Naive thymus-derived CD4-positive, alpha-beta T cell (primary cell): ENCODE results near the gene SKAP1. TPM values are rescaled to one million over a fixed set of nuclear protein-coding genes. Genes with fewer than 3 reads are reported as not detected.
A peak's percentile ranks its signal among the peaks of the same experiment; 100 is the strongest.
"Not testable (repeated sequence)": the region's sequence is repeated elsewhere in the genome, so short reads cannot be mapped to it uniquely, and the experiment has no call there.

Experiments
- ATAC-seq: fragments of 150-1000 bp; cut with Tn5 transposase; 2 replicates; pipeline ENCODE4 v1.10.0; 2021; ENCODE audit warnings: mild to moderate bottlenecking, moderate library complexity
- CTCF ChIA-PET: fragments of 350-600 bp; sonication (Branson Sonifier 250); formaldehyde crosslinking; loops from one replicate; lab custom pipeline; 2021; ENCODE audit warnings: antibody characterized with exemption; lab: Charles Lee
- POLR2A ChIA-PET: fragments of 350-600 bp; sonication (Branson Sonifier 250); formaldehyde crosslinking; loops from one replicate; lab custom pipeline; 2021; ENCODE audit warnings: antibody characterized with exemption, inconsistent platforms; lab: Charles Lee
- DNase-seq, 9 donors: peaks; one replicate each; pipeline versions ENCODE4 v3.0.0 to v3.0.0-alpha.2; 2020 to 2022; ENCODE audit warnings: mixed read lengths in 1 of 9
- H3K27ac ChIP-seq: one replicate; pipeline ENCODE4 v1.7.0; 2013; ENCODE audit warnings: mild to moderate bottlenecking, low read depth, low read length, moderate library complexity
- H3K27me3 ChIP-seq, 2 donors: one replicate each; pipeline ENCODE4 v1.7.0; 2013; ENCODE audit warnings: low read length in 2 of 2, mild to moderate bottlenecking in 2 of 2, moderate library complexity in 2 of 2; ENCODE audit not compliant: control insufficient read depth in 2 of 2, insufficient read depth in 2 of 2
- H3K36me3 ChIP-seq, 3 experiments: 1 replicate in 2 of 3; 2 replicates in 1 of 3; pipeline ENCODE4 v1.7.0; 2013; ENCODE audit warnings: low read length in 3 of 3, mild to moderate bottlenecking in 3 of 3, moderate library complexity in 1 of 3; ENCODE audit not compliant: insufficient read depth in 3 of 3, control insufficient read depth in 2 of 3
- H3K4me1 ChIP-seq, 2 donors: one replicate each; pipeline ENCODE4 v1.7.0; 2013; ENCODE audit warnings: low read length in 2 of 2, mild to moderate bottlenecking in 2 of 2, moderate library complexity in 1 of 2; ENCODE audit not compliant: control insufficient read depth in 2 of 2, insufficient read depth in 2 of 2
- H3K4me3 ChIP-seq: 2 replicates; pipeline ENCODE4 v1.7.0; 2013; ENCODE audit warnings: mild to moderate bottlenecking, low read length
- H3K9me3 ChIP-seq, 3 experiments: 1 replicate in 2 of 3; 2 replicates in 1 of 3; pipeline ENCODE4 v1.7.0; 2013; ENCODE audit warnings: low read length in 3 of 3; ENCODE audit not compliant: control insufficient read depth in 2 of 3
- H3K27ac Mint-ChIP-seq, 9 donors: one replicate each; pipeline ENCODE4 v1.8.0; 2020 to 2022; ENCODE audit warnings: mixed read lengths in 9 of 9, mild to moderate bottlenecking in 8 of 9, moderate library complexity in 5 of 9, inconsistent platforms in 2 of 9
- H3K27me3 Mint-ChIP-seq, 5 donors: one replicate each; pipeline ENCODE4 v1.8.0; 2021 to 2022; ENCODE audit warnings: mixed read lengths in 5 of 5, mild to moderate bottlenecking in 1 of 5
- H3K36me3 Mint-ChIP-seq, 5 donors: one replicate each; pipeline ENCODE4 v1.8.0; 2020 to 2022; ENCODE audit warnings: mixed read lengths in 5 of 5, mild to moderate bottlenecking in 3 of 5, inconsistent platforms in 1 of 5
- H3K4me1 Mint-ChIP-seq, 7 donors: one replicate each; pipeline ENCODE4 v1.8.0; 2020 to 2022; ENCODE audit warnings: mixed read lengths in 7 of 7, mild to moderate bottlenecking in 3 of 7, inconsistent platforms in 1 of 7
- H3K4me3 Mint-ChIP-seq, 10 donors: one replicate each; pipeline ENCODE4 v1.8.0; 2020 to 2022; ENCODE audit warnings: mild to moderate bottlenecking in 10 of 10, mixed read lengths in 10 of 10, moderate library complexity in 6 of 10, inconsistent platforms in 2 of 10
- H3K9me3 Mint-ChIP-seq, 11 donors: one replicate each; pipeline ENCODE4 v1.8.0; 2020 to 2022; ENCODE audit warnings: mixed read lengths in 11 of 11, mild to moderate bottlenecking in 4 of 11, inconsistent platforms in 1 of 11, moderate library complexity in 1 of 11
- intact Hi-C, 2 donors: fragments of 100-400 bp; cut with micrococcal nuclease; formaldehyde crosslinking; loops; one replicate each; pipeline ENCODE4 v1.15.1; 2023
- polyA plus RNA-seq, 2 donors: library from polyadenylated mRNA; unstranded; fragments of 300-500 nt; fragmentation: Illumina TruSeq; gene quantifications; one replicate each; pipeline ENCODE4 v1.2.3, GENCODE V29; 2021
- total RNA-seq, 6 experiments: library from RNA in 5 of 6; stranded (reverse) in 5 of 6; gene quantifications; 1 replicate in 5 of 6; 2 replicates in 1 of 6; pipeline ENCODE4 v1.2.3 and lab custom pipeline; 2021 to 2026

SKAP1 gene
- total and polyA plus RNA-seq, 7 experiments from 2014 or later: 99.3 to 289 (median 109) TPM

GRCh38 chr17:48191362-48191761 lies 238.7 kb downstream of the SKAP1 start:
- Histone ChIP-seq H3K27ac (no peak overlapping the region), H3K36me3 (peaks cover 6 to 41% (median 9%) of the 10 kb centered on the region in 3 experiments), H3K9me3 (no peaks in the 10 kb centered on the region), H3K4me1 (peaks cover 12 to 15% of the 10 kb centered on the region in 2 donors), H3K27me3 (no peaks in the 10 kb centered on the region), H3K4me3 (no peak overlapping the region)
- ATAC-seq (no peak), DNase-seq (no peak)
- Mint-ChIP-seq H3K27me3 (no peaks in the 10 kb centered on the region), H3K4me3 (no peak overlapping the region), H3K27ac (peak overlapping the region in 4 of 9 donors; percentile 13 to 62 (median 27)), H3K36me3 (peaks cover 0 to 59% (median 28%) of the 10 kb centered on the region in 5 donors), H3K9me3 (no peaks in the 10 kb centered on the region), H3K4me1 (peaks cover 20 to 44% (median 32%) of the 10 kb centered on the region in 7 donors)
- intact Hi-C loops: no loop called here
- CTCF ChIA-PET: interaction anchor here (0.6 kb wide), 1 partner anchor 34 kb away, joined by 5 read pairs; no protein-coding TSS in a partner anchor
- POLR2A ChIA-PET: no interaction called here

GRCh38 chr17:48190871-48191270 lies 239.1 kb downstream of the SKAP1 start:
- intact Hi-C loops: no loop called here
- H3K27me3 ChIP-seq: no peaks in the 10 kb centered on the region
- ChIA-PET CTCF (no interaction called here), POLR2A (no interaction called here)
- Mint-ChIP-seq H3K36me3 (peaks cover 0 to 63% (median 32%) of the 10 kb centered on the region in 5 donors), H3K9me3 (no peaks in the 10 kb centered on the region), H3K4me1 (peaks cover 19 to 43% (median 28%) of the 10 kb centered on the region in 7 donors), H3K4me3 (no peak overlapping the region), H3K27me3 (no peaks in the 10 kb centered on the region), H3K27ac (peak overlapping the region in 1 of 9 donors; percentile 21)
- H3K27ac ChIP-seq: no peak overlapping the region
- H3K4me3 ChIP-seq: no peak overlapping the region
- DNase-seq (no peak), ATAC-seq (no peak)
- H3K9me3 ChIP-seq: no peaks in the 10 kb centered on the region
- peaks cover 12 to 15% of the 10 kb centered on the region in 2 donors for H3K4me1 ChIP-seq
- H3K36me3 ChIP-seq: peaks cover 9 to 44% (median 10%) of the 10 kb centered on the region in 3 experiments

GRCh38 chr17:48187872-48188608 lies 242.0 kb downstream of the SKAP1 start:
- no peaks in the 10 kb centered on the region for H3K27me3 ChIP-seq
- no peaks in the 10 kb centered on the region for H3K9me3 ChIP-seq
- H3K4me1 ChIP-seq: no peaks in the 10 kb centered on the region
- Mint-ChIP-seq H3K27ac (peak overlapping the region in 2 of 9 donors; percentile 43 to 77), H3K27me3 (no peaks in the 10 kb centered on the region), H3K4me1 (peaks cover 0 to 16% (median 6%) of the 10 kb centered on the region in 7 donors), H3K36me3 (peaks cover 16 to 63% (median 39%) of the 10 kb centered on the region in 5 donors), H3K9me3 (no peaks in the 10 kb centered on the region), H3K4me3 (no peak overlapping the region)
- no peak overlapping the region for H3K4me3 ChIP-seq
- intact Hi-C loops: no loop called here
- peaks cover 22 to 66% (median 28%) of the 10 kb centered on the region in 3 experiments for H3K36me3 ChIP-seq
- H3K27ac ChIP-seq: no peak overlapping the region
- CTCF ChIA-PET: no interaction called here
- POLR2A ChIA-PET: no interaction called here
- no peak for DNase-seq
- no peak for ATAC-seq

GRCh38 chr17:48186317-48186716 lies 243.7 kb downstream of the SKAP1 start:
- H3K9me3 ChIP-seq, H3K4me3 ChIP-seq, POLR2A ChIA-PET, H3K4me3 Mint-ChIP-seq, H3K27me3 ChIP-seq, H3K27me3 Mint-ChIP-seq, H3K4me1 ChIP-seq, H3K27ac ChIP-seq, ATAC-seq, H3K9me3 Mint-ChIP-seq, CTCF ChIA-PET, intact Hi-C loops, DNase-seq: not testable (repeated sequence)
- H3K36me3 ChIP-seq: peaks cover 26 to 77% (median 28%) of the 10 kb centered on the region in 3 experiments
- peak overlapping the region in 2 of 9 donors; percentile 19 to 31 for H3K27ac Mint-ChIP-seq
- H3K4me1 Mint-ChIP-seq: peaks cover 0 to 18% (median 0%) of the 10 kb centered on the region in 7 donors
- peaks cover 23 to 60% (median 46%) of the 10 kb centered on the region in 5 donors for H3K36me3 Mint-ChIP-seq

GRCh38 chr17:48184721-48185120 lies 245.3 kb downstream of the SKAP1 start:
- ATAC-seq: no peak

GRCh38 chr17:48181653-48182052 lies 248.4 kb downstream of the SKAP1 start:
- POLR2A ChIA-PET: no interaction called here
- DNase-seq (no peak), ATAC-seq (no peak)
- H3K27ac Mint-ChIP-seq: no peak overlapping the region
- H3K4me3 Mint-ChIP-seq: no peak overlapping the region
- peaks cover 0 to 33% (median 12%) of the 10 kb centered on the region in 7 donors for H3K4me1 Mint-ChIP-seq
- peaks cover 44 to 74% (median 56%) of the 10 kb centered on the region in 5 donors for H3K36me3 Mint-ChIP-seq
- H3K36me3 ChIP-seq: peaks cover 27 to 90% (median 27%) of the 10 kb centered on the region in 3 experiments
- no peak overlapping the region for H3K4me3 ChIP-seq
- CTCF ChIA-PET: interaction anchor here (0.7 kb wide), 1 partner anchor 102 kb away, joined by 3 read pairs; no protein-coding TSS in a partner anchor
- no peaks in the 10 kb centered on the region for H3K9me3 ChIP-seq
- intact Hi-C loops: loop anchor here in 1 of 2 donors (2.0 kb wide), 1 partner anchor 21 kb away; no protein-coding TSS in a partner anchor
- no peaks in the 10 kb centered on the region for H3K27me3 Mint-ChIP-seq
- H3K27ac ChIP-seq: no peak overlapping the region
- H3K27me3 ChIP-seq: no peaks in the 10 kb centered on the region
- no peaks in the 10 kb centered on the region for H3K4me1 ChIP-seq
- H3K9me3 Mint-ChIP-seq: peaks cover 0 to 2% (median 0%) of the 10 kb centered on the region in 11 donors

More at GRCh38 chr17:48184721-48185120, 245.3 kb downstream of the SKAP1 start:
- H3K4me1 ChIP-seq: no peaks in the 10 kb centered on the region
- intact Hi-C loops: no loop called here
- Mint-ChIP-seq H3K27me3 (no peaks in the 10 kb centered on the region), H3K4me3 (no peak overlapping the region), H3K9me3 (peaks cover 0 to 2% (median 0%) of the 10 kb centered on the region in 11 donors), H3K4me1 (peaks cover 0 to 30% (median 5%) of the 10 kb centered on the region in 7 donors), H3K27ac (peak overlapping the region in 3 of 9 donors; percentile 11 to 74 (median 73)), H3K36me3 (peaks cover 34 to 71% (median 57%) of the 10 kb centered on the region in 5 donors)
- H3K27ac ChIP-seq: no peak overlapping the region
- no peak for DNase-seq
- ChIA-PET POLR2A (no interaction called here), CTCF (no interaction called here)
- peaks cover 28 to 89% (median 30%) of the 10 kb centered on the region in 3 experiments for H3K36me3 ChIP-seq
- H3K9me3 ChIP-seq: no peaks in the 10 kb centered on the region
- no peaks in the 10 kb centered on the region for H3K27me3 ChIP-seq
- no peak overlapping the region for H3K4me3 ChIP-seq
